GM18520 (cell line): ENCODE results near the gene PANX2.
"Not testable (repeated sequence)": the region's sequence is repeated elsewhere in the genome, so short reads cannot be mapped to it uniquely, and the experiment has no call there.

Source experiments
- ATAC-seq: cut with Tn5 transposase; IDR thresholded peaks from one replicate; pipeline ENCODE4 v1.9.1; 2021; ENCODE audit not compliant: unreplicated experiment

Gene PANX2

GRCh38 chr22:50147258-50148165 lies 23.0 kb upstream of the PANX2 start:
- not testable (repeated sequence) for ATAC-seq

GRCh38 chr22:50148166-50148500 lies 22.4 kb upstream of the PANX2 start:
- no peak for ATAC-seq

DNA sequence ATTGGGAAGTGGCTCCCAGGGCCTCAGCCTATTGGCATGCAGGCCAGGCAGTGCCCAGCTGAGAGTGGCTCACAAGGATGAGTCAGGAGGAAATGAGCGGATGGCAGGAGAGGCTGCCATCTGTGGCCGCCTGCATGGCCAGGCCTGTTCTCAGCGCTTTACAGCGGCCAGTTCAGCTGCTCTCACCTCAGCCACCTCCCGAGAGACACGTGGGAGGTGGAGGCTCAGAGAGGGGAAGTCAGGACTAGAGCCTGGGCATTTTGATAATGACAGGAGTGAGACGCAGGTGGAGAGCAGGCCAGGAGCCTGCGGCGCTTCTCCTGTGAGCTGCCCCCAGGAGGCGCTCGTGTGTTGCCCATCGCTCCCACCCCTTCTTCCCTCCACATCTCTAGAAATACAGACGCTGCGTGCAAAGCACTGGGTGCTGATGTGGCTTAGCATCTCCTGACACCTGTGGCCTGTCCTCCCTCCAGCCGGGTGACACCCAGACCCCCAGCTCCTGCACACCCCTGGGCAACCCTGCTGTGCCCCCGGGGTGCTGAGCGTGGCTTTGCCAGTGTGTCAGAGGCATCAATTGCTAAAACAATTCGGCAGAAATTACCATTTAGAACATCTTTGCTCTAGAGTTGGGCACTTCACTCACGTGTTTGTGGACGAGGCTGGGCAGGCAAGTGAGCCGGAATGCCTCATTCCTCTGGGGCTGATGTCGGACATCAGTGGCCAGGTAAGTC lies 21.4 kb upstream of the PANX2 start:
- ATAC-seq, result peak; percentile 40

- ATAC-seq, result no peak
Observed at GRCh38 chr22:50150161-50151129, 20.1 kb upstream of the PANX2 start.

- no peak for ATAC-seq
Observed at GRCh38 chr22:50151571-50152537, 18.7 kb upstream of the PANX2 start.

DNA sequence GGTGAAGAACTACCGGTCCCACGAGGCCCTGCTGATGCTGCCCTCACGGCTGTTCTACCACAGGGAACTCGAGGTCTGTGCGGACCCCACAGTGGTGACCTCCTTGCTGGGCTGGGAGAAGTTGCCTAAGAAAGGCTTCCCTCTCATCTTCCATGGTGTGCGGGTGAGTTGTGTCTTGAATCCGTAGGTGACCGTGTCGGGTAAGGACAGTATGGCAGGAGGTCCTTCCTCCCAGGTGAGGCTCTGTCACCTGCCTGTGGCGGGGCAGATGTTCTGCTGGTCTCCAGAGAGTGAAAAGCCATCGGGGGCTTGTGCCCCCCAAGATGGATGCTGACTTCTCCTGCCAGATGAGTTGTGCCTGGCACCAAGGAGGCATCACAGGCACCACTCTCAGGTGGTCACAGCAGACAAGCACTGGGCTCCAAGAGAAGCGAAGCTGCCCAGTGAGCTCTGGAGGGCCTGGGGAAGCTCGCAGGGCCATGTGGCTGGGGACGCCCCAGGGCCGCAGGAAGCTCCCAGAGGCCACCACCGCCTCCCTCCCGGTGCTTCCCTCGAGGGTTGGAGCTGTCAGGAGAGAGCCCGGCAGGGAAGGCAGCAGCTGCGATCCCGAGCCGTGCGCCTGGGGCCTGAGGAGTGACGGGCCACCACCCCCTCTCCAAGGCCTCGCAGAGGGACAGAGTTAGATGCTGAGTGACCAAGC lies 17.3 kb upstream of the PANX2 start:
- ATAC-seq, result no peak

DNA sequence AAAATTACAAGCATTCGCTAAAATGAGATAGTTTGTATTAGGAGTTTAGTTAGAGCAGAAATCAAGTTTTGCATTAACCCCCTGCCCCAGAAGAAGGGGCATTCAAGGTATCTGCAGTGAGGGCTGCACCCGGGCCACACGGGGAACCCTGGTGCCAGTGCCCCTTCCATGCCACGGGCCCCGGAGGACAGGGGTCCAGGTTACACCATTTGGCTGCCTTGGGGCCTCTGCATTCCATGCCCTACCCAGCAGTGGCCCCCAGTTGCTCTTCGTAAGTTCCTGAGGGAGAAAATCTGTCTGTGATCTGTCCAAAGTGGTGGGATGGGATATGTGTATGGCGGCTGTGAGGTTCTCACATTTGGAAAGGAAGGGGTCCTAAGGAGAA lies 16.8 kb upstream of the PANX2 start:
- ATAC-seq, result no peak

- no peak for ATAC-seq
Observed at GRCh38 chr22:50157709-50158375, 12.7 kb upstream of the PANX2 start.

- ATAC-seq, result no peak
Observed at GRCh38 chr22:50160947-50161346, 9.6 kb upstream of the PANX2 start.

GRCh38 chr22:50161508-50162390 lies 8.8 kb upstream of the PANX2 start:
- ATAC-seq, result no peak

- ATAC-seq, result no peak
Observed at GRCh38 chr22:50162391-50162956, 8.1 kb upstream of the PANX2 start.

- no peak for ATAC-seq
Observed at GRCh38 chr22:50165436-50166123, 5.0 kb upstream of the PANX2 start.

- ATAC-seq, result no peak
Observed at GRCh38 chr22:50167689-50168489, 2.6 kb upstream of the PANX2 start.

GRCh38 chr22:50168490-50169180 lies 1.9 kb upstream of the PANX2 start:
- not testable (repeated sequence) for ATAC-seq

GRCh38 chr22:50169181-50169759 lies 1.3 kb upstream of the PANX2 start:
- no peak for ATAC-seq
